Measurements from ENCODE around the gene MAFG.
"Not testable (repeated sequence)": the region's sequence is repeated elsewhere in the genome, so short reads cannot be mapped to it uniquely, and the experiment has no call there.

The MAFG gene

DNA sequence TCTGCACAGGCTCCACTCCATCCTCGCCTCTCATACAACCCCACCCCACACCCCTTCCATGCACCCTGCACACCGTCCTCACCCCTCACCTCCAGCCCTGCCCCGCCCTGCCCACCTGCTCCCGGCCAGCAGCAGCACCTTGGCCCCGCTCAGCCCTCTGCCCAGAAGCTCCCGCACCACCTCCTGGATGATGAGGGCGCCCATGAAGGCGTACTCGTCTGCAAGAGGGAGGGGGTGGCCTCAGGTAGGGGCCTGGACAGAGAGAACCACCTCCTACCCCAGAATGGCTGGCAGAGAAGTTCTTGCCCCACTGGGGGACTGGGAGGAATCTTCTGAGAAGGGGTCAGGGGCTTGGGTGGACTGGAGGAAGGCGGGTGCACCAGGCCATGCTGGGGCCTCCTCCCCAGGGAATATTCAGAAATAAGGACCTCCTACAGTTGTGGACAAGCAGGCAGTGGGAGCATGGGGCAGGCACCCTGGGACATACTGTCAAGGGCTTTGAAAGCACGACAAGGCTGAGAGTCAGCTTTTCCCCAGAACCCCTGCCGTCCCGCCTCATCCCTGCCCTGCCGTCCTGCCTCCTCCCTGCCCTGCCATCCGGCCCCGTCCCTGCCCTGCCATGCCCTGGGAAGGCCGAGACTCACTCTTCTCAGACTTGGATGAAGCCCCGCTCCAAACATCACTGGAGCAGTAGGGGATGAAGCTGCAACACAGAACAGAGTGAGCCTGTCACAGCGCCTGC, 30.3 kb upstream of the MAFG start:
- no peak for DNase-seq

DNA sequence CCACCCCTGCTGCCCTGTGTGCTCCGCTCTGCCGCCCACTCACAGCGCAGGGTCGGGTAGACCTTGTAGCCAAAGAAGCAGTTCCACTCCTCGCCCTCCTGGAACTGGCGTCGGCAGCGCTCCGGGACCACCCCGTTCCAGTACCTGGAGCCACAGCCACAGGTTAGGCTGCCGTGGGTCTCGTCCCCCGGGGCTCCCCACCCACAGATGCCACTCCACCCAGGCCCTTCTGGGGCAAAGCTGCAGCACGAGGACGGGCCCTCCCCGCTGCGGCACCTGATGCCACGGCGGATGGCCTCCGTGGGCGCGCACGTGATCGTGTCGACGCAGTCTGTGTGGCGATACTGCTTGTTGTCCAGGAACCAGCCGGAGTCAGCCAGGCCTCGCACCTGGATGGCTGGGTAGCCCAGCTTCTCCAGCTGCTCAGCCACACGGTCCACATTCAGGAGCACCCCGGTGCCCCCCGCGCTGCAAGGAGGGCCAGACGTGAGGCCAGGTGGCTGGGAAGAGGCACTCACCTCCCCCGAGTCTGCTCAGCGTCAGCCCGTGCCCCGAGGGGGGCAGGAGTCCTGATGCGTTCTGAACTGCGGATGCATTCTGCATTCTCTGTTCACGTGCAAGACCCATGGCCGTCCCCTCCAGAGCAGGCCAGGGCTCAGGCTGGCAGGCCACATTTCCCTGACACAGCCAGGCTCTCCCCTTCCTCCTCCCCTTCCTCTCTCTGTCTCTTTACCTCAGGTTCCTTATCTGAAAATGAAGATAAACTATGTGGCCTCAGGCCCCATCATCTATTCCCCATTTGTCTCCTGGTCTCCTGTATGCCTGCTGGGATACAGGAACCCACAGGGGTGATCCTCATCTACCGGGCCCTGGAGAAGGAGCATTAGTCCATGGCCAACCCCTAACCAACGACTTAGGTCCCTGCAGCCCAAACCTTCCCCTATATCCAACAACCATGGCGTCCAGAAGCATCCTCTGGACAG, 29.4 kb upstream of the MAFG start:
- DNase-seq: no peak

DNA sequence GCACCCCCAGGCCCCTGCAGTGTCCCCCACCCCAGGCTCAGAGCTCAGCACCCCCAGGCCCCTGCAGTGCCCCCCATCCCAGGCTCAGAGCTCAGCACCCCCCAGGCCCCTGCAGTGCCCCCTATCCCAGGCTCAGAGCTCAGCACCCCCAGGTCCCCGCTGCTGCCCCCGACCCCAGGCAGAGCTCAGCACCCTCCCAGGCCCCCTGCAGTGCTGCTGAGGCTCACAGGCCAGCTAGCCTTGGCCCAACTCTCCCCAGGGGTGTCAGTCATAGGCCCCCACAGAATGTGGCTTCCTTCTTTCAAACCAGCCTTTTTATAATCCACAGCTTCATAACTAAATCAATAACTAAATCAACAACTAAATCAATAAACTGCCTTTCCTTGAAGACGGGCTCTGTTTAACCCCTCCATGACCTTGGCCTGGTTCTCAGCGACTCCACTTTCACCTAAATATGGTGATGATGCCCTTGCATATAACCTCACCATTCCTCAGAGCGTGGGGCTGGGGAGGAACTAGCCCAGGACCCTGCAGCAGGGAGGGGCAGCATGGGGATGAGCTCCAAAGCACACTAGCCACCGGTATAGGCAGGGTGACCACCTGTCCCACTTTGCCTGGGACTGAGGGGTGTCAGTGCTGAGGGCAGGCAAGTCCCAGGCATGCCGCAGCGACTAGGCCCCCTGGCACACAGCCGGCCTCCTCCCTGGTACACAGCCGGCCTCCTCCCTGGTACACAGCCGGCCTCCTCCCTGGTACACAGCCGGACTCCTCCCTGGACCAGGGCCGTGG, 28.4 kb upstream of the MAFG start:
- DNase-seq: no peak

DNA sequence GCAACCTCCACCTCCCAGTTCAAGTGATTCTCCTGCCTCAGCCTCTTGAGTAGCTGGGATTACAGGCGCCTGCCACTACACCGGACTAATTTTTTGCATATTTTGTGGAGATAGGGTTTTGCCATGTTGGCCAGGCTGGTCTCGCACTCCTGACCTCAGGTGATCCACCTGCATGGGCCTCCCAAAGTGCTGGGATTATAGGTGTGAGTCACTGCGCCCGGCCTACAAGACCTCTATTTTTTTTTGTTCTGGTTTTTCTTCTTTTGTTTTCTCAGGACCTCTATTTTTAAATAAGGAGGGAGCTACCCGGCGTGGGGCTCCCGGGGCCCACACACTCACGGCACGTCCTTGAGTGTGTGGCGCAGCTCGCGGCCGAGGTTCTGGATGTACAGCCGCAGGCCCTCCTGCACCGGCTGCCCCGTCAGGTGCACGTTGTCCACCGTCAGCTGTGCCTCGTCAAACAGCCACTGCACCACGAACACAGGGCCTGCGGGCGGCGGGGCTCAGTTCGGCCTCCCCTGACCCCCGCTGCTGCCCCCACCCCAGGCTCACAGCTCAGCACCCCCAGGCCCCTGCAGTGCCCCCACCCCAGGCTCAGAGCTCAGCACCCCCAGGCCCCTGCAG, 27.6 kb upstream of the MAFG start:
- DNase-seq: no peak

DNA sequence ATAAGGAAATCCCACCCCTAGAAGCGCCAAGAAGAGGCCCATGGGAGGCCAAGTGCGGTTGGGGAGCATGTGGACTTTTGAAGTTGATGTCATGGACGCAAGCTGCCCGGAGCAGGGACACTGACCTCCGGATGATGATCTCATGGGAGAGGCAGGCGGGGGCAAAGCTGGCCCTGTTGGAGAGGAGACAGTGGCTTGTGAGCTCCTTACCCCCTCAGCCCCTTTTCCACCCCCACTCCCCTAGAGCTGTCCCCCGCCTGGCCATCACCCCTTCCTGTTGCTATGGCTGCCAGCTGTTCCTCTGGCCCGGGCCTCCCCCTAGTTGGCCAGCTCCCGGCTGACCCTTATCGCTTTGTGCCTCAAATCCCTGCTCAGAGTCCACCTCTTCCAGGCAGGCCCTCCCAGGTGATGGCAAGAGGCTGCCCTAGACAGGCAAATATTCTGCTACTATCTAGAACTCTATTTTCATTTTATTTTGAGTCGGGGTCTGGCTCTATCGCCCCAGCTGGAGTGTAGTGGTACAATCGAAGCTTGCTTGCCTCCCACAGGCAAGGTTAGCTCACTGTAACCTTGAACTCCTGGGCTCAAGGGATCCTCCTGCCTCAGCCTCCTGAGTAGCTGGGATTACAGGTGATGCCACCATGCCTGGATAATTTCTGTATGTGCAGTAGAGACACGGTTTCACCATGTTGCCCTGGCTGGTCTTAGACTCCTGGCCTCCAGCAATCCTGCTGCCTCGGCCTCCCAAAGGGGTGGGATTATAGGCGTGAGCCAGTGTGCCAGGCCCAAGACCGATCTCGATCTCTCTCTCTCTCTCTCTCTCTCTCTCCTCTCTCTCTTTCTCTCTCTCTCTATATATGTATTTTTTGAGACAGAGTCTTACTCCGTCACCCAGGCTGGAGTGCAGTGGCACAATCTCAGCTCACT, 26.9 kb upstream of the MAFG start:
- DNase-seq: no peak

DNA sequence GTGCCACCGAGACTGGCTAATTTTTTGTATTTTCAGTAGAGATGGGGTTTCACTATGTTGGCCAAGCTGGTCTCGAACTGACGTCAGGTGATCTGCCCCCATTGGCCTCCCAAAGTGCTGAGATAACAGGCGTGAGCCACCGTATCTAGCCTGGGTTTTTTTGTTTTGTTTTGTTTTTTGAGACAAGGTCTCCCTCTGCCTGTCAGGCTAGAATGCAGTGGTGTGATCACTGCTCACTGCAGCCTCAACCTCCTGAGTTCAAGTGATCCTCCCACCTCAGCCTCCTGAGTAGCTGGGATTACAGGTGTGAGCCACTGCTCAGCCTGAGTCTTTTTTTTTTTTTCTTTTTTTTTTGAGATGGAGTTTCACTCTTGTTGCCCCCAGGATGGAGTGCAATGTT, 25.9 kb upstream of the MAFG start:
- not testable (repeated sequence) for DNase-seq

DNA sequence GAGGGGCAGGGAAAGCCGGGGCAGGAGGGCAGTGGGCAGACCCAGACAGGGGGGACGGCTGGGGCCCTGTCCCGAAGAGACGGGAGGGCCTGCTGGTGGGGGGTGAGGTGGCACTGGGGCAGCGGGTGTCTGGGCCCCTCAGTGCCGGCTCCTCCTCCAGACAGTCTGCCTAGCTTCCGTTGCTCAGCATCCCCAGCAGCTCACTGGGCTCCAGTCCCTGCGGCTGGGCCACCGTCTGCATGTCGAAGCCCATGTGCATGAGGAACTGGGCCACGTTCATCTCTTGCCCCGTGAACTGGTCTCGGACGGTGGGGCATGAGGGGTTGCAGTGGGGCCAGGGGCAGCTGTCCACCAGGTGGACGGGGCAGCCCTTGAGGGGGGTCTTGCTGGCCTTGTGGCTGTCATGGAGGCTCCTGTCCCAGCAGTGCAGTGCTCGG, 25.3 kb upstream of the MAFG start:
- peak; percentile 35 for DNase-seq

DNA sequence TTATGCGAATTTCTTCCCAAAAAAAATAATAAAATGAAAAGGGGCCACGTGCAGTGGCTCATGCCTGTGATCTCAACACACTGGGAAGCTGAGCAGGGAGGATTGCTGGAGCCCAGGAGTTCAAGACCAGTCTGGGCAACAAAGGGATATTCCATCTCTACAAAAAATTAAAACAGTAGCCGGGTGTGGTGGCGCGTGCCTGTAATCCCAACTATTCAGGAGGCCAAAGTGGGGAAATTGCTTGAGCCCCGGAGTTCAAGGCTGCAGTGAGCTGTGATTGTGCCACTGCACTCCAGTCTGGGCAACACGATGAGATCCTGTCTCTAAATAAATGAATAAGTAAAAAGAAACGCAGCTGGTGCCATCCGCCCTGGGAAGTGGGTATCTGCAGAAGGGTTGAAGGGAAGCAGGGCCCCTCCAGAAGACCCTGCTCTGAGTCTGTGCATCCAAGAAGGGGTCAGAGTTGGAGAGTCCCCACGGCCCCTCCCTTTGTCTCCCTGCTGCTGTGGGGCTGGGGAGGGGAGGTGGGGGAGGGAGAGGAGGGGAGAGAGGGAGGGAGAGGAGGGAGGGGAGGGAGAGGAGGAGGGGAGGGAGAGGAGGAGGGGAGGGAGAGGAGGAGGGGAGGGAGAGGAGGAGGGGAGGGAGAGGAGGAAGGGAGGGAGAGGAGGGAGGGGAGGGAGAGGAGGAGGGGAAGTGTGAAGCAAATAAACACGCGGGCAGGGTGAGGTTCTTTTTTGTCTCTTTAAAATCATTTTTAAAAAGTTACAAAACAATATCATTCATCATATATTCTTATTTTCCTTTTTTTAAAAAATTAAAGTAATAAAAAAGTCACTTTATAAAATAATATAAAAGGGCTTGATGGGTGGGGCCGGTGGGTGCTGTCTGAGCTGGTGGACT, 24.5 kb upstream of the MAFG start:
- DNase-seq: no peak

DNA sequence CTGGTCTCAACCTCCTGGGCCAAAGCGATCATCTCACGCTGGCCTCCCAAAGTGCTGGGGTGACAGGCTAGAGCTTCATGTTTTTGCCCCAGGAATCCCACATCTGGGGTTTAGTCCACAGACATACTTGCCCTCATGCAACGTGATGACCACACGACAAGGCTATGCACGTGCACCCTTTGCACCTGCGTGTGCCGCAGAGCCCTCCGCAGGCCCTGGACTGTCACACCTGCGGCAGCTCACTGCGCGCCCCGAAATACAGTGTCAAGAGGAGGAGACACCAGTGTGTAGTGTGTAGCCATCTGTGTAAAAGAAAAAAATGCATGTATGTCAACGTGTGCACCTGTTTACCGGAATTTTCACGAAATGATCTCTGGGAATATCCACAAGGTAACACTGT, 23.0 kb upstream of the MAFG start:
- DNase-seq: no peak

DNA sequence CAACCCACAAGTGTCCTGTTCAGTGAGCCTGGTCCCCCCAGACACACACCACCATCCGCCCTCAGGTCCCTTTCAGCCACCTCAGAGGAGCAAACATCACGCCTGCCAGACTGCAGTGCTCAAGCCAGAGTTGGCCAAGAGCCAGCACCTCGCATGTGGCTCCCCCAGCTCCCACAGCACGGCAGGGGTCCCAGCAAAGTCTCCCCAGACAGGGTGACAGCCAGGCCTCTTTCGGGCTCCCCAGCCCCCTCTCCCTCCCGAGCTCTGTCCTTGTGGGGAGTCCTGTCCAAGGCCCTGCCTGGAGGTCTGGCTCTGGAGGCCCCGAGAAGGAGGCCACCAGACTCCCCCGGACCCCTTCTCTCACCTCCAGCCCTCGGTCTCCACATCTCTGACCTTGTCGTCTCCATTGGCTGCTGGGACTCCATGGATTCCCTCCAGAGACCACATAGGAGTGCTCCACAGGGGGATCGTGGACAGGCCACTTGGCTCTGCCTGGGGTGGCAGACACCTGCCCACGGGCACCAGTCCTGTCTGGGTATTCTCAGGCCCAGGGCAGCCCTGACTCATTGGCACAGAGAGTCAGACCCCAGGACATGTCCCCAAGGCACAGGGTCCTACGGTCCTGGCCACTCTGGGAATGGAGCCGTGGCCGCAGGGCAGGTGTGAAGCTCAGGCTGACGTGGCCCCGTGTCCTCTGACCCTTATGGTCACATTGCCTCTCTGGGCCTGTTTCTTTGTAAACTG, 21.3 kb upstream of the MAFG start:
- DNase-seq: no peak

DNA sequence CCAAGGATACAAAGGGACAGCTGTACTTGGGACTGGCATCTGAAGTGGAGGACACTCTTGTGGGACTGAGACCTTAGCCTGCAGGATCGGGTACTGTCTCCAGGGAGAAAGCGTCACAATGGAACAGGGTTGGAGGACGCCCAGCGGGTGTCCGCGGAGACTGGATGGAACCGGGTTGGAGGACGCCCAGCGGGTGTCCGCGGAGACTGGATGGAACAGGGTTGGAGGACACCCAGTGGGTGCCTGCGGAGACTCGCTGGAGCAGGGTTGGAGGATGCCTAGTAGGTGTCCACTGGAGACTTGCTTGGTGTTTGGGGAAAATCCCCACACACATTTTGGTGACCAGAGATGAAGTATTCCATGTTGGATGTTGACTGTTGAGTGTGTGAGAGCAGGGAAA, 19.7 kb upstream of the MAFG start, which contains the start of gene MYADML2:
Gene MYADML2, minus strand, starts transcription at position 45 of the 400 bp plus-strand sequence. CDS start 5,492 bp downstream, outside the sequence.
- DNase-seq: no peak

DNA sequence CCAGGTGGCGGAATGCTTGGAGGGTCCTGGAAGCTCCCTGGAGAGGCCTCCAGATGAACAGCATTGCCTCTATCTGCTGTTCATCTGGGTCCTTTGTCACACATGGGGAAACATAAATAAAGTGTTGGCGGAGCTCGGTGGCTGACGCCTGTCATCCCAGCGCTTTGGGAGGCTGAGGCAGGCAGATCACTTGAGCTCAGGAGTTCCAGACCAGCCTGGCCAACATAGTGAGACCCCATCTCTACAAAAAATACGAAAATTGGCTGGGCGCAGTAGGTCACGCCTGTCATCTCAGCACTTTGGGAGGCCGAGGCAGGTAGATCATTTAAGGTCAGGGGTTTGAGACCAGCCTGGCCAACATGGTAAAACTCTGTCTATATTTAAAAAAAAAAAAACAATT, 17.3 kb upstream of the MAFG start:
- no peak for DNase-seq

DNA sequence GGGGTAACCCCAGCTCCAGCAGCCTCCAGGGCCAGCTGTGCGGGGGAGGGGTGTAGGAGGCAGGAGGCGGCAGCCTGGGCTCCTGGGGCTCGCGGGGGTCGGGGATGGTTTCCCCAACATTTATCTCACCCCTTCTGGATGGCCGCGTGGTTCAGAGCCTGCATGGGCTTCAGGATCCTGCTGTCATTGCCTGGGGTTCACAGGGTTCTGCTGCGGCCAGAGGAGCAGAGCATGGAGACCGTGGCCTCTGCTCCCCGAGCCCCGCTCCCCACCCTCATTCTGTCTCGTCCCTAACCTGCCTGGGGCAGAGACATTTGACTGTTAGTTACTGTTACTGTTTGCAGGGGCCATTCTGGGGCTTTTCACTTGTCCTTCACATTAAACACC, 14.6 kb upstream of the MAFG start:
- no peak for DNase-seq

DNA sequence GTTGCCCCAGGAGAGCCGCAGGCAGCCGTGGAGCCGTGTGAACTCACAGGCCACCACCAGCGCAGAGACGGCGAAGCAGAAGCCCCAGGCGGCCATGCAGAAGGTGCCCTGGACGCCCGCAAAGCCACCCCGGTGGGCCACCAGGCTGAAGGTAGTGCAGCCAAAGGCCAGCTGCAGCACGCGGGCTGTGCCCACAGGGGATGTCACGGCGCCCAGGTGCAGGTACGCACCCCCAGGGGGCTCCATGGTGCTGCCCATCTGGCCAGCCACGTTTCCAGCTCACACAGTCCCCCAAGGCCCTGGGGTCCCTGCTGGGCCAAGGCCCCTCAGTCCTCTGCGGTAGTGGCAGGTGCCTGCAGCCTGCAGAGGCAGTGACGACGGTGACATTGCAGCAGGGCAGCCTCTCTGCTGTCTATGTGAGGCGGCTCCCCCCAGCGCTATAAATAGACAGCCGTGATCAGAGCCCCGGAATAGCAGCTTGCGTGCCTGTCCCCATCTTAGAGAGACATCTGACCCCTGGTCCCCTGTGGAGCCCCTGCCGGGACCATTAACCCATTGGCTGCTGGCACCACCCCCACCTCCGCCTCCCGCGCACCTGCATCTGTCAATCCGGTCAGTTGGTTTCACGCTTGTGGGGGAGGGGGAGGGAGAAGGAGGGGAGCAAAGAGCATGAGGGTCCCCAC, 14.1 kb upstream of the MAFG start:
- peak; percentile 58 for DNase-seq

DNA sequence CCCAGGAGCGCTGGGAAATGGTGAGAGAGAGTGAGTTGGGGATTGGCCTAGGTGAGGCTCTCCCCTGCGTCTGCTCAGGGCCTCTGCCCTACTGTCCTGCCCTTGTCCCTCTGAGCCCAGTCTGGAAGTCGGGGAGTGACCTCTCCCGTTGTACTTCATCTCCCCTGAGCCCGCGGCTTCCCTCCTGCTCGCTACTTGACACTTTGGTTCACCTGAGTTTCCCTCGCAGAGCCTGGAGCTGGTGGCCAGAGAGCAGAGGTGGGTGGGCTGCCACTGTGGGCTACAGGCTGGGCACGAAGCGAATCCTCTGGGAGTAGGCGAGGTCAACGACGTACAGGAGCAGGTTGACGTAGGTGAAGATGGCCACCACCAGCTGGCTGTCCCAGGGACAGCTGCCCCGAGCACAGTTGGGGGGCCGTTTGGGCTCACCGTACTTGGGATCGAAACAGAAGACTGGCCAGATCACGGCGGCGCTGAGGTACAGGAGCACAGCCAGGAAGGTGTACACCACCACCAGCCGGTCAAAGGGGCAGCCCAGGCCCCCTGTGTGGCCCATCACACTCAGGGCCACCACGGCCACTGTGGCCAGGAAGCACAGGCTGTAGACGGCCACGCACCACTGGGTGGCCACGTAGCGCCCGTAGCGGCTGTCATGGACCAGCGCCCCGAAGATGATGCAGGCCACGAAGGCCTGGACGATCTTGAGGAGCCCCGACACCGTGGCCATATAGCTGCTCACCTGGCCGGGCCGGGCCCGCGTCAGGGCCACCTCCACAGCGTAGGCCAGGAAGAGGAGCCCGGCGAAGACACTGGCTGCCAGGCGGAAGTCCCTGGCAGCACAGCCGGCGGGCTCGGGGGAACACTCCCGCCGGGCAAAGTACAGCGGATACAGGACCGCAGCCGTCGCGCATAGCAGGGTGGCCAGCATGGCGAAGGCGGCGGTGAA, 13.3 kb upstream of the MAFG start:
- DNase-seq: peak; percentile 42

DNA sequence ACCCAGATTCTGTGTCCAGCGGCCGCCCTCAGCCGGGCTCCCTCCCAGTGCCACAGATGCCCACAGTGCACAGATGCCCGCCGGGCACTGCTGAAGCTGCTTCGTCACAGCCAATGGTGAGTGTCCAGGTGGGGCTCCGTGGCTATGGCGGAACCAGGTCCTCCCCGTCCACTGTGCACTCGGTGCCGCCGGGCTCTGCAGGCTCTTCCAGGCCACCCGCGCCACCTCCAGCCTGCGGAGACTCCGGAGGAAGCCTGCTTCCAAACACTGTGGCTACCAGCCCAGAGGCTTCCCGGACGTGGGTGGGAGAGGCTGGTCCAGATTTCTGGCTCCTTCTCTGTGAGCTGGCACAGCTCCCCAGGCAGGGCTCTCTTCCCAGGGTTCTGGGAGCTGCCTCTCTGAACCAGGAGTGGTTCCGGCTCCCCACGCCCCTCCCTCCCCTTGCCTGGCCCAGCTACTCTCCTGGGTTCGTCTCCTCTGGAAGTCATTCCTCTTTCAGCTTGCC, 12.4 kb upstream of the MAFG start:
- DNase-seq: no peak

DNA sequence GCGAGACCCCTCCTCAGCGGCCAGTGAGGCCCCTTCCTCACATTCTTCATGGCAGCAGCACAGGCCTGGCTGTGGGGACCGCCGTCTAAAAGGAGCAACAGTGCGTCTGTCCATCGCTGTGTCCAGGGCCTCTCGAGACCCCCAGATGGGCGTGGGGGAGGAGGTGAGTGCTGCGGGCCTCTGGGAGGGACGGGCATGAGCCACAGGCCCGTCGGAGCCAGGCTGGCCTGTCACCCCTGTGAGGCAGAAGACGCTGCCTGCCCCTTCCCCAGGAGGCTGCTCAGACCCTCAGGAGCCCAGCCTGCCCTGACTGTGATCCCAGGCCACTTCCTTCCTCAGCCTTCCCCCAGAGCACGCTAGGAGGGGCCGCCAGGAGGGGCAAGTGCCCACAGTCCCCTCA, 11.7 kb upstream of the MAFG start:
- DNase-seq: no peak

DNA sequence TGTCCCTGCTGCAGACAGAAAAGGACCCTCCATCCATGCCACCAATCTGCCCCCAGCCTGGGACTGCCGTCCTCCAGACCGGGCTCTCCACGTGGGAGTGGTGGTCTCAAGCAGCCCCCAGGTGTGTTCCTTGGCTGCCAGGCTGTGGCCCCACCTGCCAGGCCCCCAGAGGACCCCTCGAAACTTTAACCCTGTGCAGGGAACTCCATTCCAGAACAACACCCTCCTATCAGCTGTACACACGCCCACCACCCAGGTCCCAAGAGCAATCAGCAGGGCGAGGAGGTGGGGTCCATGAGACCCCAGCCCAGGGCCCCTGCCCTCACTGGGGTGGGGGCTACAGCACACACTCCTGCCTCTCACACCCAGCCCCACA, 8.2 kb upstream of the MAFG start:
- DNase-seq: no peak

Measured in left hindlimb (tissue), 1 donor.